Forelimb muscle (tissue), 1 donor: ENCODE results near the gene RMND5A. TPM values are rescaled to one million over a fixed set of nuclear protein-coding genes. Genes with fewer than 3 reads are reported as not detected.
"Not testable (repeated sequence)": the region's sequence is repeated elsewhere in the genome, so short reads cannot be mapped to it uniquely, and the experiment has no call there.

Source experiments
- DNase-seq: peaks from one replicate; pipeline ENCODE4 v3.0.0-alpha.2; 2013; ENCODE audit warnings: low read depth
- polyA plus RNA-seq: library from polyadenylated mRNA; unstranded; fragments of 120-200 nt; gene quantifications from one replicate; pipeline ENCODE4 v1.2.1, GENCODE V29; 2013; ENCODE audit not compliant: insufficient read length

Gene RMND5A
- polyA plus RNA-seq, 1 donor, result 36.9 TPM

GRCh38 chr2:86714579-86715173 is 5.4 kb upstream of the RMND5A start:
- not testable (repeated sequence) for DNase-seq

DNA sequence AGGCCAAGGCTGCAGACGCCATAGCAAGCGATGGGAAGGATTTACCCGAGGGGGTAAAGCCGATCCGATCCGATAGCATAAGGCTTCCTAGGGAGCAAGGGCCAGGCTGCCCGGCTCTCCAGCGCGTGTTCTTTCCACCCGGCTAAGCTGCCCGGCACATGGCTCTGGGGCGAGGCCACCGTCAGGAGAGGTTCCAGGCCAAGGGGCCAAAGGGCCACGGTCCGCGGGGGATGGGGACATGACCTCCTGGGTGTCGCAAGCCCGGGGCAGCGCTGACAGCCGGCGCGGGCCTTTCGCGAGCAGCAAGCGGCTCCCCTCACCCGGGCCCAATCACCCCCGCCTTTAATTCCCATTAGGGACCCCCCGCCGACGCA is 841 bp upstream of the RMND5A start:
- DNase-seq, result not testable (repeated sequence)

DNA sequence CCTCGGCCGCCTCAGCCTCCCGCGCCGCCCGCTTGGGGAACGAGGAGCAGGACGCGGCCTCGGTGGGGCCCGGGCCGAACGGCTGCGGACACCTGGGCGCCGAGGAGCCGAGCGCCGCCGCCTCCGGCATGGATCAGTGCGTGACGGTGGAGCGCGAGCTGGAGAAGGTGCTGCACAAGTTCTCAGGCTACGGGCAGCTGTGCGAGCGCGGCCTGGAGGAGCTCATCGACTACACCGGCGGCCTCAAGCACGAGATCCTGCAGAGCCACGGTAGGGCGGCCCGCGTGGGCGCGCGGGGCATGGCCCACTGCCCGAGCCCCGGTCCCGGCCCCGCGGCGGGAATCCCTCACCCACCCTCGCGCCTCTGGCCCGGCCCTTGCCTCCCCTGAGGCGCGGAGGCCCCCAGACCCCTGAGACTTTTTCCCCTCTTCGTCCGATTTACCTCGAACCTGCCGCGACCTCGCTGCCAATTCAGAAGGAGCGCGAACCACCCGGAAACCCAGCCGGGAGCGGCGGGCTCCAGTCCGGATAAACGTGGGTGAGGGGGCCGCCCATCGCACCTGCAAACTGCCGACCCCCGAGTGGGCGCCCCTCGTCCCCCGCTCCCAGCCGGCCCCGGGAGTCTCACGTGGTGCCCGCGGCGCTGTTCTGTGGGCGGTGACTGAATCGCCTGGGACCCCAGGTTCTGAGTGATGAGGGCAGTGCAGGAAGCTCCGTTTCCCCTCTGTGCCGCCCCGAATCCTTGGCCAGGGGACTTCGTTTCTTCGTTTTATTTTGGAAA is 639 bp downstream of the RMND5A start:
- not testable (repeated sequence) for DNase-seq

- DNase-seq, result not testable (repeated sequence)
These were observed 5.6 kb downstream of the RMND5A start for GRCh38 chr2:86725706-86726105.

GRCh38 chr2:86732040-86732525 is 12.0 kb downstream of the RMND5A start:
- not testable (repeated sequence) for DNase-seq

GRCh38 chr2:86732837-86733236 is 12.7 kb downstream of the RMND5A start:
- not testable (repeated sequence) for DNase-seq

DNA sequence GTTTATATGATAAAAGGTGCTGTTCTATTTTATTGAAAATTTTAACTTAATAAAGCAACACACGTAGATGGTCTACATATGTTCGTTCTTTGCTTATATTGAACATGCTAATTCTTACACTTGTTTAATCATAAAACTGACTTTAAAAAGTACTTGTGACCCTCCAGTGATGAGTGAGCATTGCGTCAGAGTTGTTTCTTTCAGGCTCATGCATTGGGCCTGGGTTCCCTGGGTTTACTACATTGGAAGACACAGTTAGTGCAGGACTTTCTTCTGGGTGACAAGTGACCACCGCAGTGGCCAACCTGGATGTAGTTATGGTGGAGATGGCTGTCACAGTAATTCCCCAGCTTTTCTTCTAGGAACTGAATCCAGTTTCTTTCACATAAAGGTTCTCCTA is 13.4 kb downstream of the RMND5A start:
- DNase-seq, result not testable (repeated sequence)

DNA sequence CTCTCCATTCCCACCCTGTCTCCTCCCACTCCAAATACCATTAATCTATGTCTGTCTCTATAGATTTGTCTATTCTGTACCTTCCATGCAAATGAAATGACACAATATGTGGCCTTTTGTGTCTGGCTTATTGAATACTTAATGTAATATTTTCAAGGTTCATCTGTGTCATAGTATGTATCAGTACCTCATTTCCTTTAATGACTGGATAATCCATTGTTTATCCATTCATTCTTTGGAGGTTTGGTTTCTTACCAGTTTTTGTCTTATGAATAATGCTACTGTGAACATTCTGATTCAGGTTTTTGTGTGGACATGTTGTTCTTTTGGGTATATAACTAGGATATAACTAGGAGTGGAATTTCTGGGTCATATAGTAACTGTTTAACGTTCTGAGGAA is 14.8 kb downstream of the RMND5A start:
- not testable (repeated sequence) for DNase-seq

DNA sequence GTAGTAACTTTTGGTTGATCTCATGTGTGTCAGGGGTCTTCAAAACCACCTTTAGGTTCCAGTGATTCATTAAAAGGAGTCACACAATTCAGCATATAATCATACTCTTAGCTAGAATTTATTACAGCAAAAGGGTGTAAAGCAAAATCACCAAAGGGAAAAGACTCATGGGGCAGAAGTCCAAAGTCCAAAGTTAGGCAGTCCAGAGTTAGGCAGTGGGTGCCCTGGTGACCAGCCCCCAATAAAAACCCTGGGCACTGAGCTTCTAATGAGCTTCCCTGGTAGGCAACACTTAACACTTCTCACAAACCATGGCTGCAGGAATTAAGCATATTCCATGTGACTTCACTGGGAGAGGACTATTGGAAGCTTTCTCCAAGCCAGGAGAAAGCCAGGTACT is 19.4 kb downstream of the RMND5A start:
- DNase-seq, result not testable (repeated sequence)

GRCh38 chr2:86739889-86740288 is 19.8 kb downstream of the RMND5A start:
- DNase-seq, result not testable (repeated sequence)

GRCh38 chr2:86741889-86742498 is 21.9 kb downstream of the RMND5A start:
- DNase-seq, result not testable (repeated sequence)

DNA sequence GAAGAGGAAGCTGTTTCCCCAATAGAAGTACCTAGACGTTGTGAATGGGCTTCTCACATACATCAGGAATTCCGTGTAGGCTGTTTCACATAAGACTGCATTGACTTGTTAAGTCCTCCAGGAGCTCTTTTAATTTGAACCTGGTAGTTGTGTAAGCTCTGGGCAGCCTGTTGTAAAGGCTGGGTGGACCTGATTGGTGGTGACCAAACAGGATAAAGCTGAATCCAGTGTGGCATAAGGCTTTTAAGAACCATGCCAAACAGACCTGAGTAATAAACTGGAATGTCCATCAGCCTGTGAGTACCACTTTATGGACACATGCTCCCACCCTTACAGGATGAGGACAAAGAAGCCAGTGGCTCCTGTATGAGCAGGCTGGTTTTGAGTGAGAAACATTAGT is 24.1 kb downstream of the RMND5A start:
- no peak for DNase-seq

DNA sequence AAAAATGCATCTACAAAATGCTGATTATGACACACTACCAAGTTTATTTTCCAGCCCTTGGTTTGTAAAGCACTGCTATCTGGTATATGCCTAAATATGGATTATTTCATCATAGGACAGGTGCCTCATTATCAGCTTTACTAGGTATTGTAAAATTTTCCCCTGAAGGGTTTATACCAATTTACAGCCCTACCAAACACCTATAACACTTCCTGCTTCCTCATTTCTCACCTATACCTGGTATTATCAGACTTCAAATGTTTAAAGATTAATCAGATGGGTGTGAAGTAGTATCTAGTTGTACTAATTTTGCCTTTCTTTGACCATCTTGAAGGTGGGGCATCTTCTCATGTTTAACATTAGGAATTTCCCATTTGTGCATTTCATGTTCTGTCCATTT is 26.8 kb downstream of the RMND5A start:
- DNase-seq, result no peak

DNA sequence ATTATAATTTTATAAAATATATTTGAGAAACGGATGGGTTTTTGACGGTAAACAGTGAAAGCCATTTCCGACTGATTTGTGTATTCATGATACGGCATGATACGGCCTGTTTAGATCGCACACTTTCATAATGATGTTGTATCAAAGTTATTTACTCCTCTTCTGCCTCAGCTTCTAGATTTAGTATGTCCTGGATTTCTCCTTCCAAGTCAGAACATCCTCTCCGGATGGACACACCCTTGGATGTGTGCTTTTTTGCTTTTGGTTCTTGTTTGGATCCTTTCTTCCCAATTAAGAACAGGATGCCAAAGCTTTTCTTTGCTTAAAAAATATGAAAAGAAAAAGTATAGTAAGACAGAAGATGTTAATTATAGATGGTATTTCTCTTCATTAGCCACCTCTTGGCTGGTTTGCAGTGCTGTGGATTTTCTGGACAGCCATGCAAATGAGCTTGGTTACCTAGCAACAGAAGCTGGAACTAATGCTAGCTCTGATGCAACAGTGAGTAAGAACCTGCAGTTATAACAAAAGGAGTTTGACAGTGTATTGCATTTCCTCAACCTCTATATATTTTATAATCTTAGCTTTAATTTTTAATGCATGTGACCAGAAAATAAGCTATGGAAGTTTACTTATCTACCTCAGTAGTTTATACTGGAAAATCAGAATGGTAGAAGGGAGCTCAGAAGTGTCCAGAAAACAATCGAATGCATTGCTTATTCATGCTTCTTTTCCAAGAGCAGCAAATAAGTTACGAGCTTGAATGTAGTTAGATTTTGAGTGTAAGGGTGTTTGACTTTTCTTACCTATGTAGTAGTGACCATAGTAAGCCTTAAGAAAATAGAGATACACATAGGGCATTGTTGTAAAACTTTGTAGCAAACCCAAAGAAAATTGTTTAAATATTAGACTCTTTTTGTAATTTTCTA is 27.9 kb downstream of the RMND5A start:
- DNase-seq, result no peak

DNA sequence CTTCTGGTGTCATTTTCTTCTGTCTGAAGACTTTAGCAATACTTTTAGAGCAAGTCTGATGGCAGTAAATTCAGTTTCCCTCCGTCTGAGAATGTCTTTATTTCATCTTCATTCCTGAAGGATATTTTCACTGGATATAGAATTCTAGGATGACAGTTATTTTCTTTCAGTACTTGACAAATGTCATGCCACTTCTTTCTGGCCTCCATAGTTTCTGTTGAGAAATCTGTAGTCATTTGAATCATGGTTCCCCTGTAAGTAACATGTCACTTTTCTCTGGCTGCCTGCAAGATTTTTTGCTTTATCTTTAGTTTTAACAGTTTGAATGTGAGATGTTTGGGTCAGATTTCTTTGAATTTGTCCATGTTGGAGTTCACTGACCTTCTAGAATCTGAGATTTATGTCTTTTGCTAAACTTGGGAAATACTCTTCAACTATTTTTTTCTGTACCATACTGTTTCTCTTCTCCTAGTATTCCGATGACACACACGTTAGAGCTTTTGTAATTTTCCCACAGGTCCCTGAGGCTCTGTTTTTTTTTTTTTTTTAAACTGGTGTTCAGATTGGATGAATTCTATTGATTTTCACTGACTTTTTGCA is 30.2 kb downstream of the RMND5A start:
- no peak for DNase-seq

GRCh38 chr2:86751778-86752177 is 31.7 kb downstream of the RMND5A start:
- no peak for DNase-seq

GRCh38 chr2:86752934-86753333 is 32.8 kb downstream of the RMND5A start:
- DNase-seq, result no peak

GRCh38 chr2:86753606-86754005 is 33.5 kb downstream of the RMND5A start:
- no peak for DNase-seq

GRCh38 chr2:86758405-86758804 is 38.3 kb downstream of the RMND5A start:
- DNase-seq, result no peak

- no peak for DNase-seq
These were observed 40.3 kb downstream of the RMND5A start for GRCh38 chr2:86760371-86760770.

DNA sequence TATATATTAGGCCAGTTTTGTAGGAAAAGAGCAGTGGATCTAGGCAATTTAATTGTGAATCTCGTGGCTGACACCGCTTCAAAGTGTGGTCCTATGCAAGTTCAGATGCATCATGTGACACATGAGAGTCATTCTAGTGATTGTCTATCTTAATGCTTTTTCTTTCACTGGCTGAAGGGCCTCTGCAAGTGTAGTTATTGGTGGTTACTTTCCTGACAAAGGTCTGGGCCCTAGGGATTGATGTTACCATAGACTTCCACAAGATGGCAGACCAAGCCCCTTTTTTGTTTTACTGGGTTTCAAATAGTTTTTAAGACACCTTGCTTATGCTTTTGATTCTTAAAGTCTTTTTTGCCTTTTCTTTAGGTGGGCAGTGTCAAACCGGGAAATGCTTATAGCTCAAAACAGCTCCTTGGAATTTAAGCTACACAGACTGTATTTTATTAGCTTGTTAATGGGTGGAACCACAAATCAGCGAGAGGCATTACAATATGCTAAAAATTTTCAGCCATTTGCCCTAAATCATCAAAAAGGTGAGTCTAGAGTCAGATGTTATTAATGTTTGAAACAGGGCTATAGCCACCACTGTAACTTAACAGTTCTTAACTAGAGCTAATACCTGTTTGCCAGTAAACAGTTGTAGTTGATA is 44.7 kb downstream of the RMND5A start:
- no peak for DNase-seq
